CD4-positive, alpha-beta T cell treated with Interleukin-15 for 1 hour (primary cell): ENCODE results near the gene NME7.
"Not testable (repeated sequence)": the region's sequence is repeated elsewhere in the genome, so short reads cannot be mapped to it uniquely, and the experiment has no call there.

Source experiments
- DNase-seq: peaks from one replicate; pipeline ENCODE4 v3.0.0-alpha.2; 2020

NME7 gene, protein sequence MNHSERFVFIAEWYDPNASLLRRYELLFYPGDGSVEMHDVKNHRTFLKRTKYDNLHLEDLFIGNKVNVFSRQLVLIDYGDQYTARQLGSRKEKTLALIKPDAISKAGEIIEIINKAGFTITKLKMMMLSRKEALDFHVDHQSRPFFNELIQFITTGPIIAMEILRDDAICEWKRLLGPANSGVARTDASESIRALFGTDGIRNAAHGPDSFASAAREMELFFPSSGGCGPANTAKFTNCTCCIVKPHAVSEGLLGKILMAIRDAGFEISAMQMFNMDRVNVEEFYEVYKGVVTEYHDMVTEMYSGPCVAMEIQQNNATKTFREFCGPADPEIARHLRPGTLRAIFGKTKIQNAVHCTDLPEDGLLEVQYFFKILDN

DNA sequence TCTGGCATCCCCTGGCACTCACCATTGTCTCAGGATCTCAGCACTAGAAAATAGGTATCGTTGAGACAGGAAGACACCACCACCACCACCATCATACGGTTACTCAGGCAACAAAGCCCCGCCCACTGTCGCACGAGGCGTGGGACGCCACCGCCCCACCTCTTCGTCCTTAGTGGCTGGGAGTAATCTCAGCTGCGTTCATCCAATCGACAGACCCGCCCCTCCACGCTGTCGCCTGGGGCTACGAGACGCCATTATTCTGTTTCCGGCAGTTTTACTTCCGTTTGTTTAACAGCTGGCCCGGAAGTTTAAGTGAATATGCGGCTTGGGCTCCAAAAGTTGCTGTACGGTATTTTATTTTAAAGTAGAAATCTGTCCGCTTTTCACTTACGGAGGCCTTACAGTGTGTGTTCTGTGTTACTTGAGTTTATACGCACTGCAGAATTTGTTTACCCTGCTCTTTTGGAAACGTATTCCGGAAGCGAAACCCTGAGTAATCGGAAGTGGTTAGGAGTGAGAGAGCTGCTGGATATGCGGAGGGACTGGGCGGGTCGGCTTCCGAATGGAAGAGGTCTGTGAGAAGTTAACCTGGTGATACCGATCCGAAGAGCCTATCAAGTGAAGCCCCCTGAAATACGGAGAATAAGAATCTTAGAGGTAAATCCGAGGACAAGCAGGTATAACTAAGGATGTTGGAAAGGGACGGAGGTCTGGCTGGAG, at the start of gene NME7, which contains the start of gene BLZF1:
TSS of gene NME7 (minus strand) at position 112 of the 720 bp plus-strand sequence. CDS start at position 25, 87 bp downstream.
TSS of gene BLZF1 (plus strand) at position 510 of the 720 bp plus-strand sequence. CDS start 1,328 bp downstream, outside the sequence.
- peak; percentile 97 for DNase-seq

DNA sequence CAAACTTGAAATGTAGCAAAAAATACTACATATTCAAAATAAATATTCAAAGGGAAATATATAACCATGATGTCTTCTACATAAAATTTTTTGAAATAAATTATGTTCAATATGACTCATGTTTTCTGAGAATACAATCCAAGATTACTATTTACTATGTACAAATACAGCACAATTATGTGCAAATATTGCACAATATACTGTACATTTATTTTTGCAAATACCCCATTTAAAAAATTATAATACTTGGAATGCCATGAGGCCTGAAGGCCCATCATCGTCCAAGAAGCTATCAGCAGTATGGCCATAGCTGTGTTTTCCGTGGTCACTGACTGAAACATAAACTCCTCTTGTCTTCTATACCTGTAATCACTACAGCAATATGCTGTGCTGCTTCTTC, 47.4 kb upstream of the NME7 start:
- no peak for DNase-seq

DNA sequence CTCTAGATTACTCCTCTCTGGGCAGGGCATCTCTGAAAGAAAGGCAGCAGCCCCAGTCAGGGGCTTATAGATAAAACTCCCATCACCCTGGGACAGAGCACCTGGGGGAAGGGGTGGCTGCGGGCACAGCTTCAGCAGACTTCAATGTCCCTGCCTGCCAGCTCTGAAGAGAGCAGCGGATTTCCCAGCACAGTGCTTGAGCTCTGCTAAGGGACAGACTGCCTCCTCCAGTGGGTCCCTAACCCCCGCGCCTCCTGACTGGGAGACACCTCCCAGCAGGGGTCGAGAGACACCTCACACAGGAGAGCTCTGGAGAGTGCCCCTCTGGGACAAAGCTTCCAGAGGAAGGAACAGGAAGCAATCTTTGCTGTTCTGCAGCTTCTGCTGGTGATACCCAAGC, 40.7 kb upstream of the NME7 start:
- peak; percentile 16 for DNase-seq

DNA sequence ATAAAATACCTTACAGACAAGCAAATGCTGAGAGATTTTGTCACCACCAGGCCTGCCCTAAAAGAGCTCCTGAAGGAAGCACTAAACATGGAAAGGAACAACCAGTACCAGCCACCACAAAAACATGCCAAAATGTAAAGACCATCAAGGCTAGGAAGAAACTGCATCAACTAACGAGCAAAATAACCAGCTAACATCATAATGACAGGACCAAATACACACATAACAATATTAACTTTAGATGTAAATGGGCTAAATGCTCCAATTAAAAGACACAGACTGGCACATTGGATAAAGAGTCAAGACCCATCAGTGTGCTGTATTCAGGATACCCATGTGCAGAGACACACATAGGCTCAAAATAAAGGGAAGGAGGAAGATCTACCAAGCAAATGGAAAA, 35.0 kb upstream of the NME7 start:
- DNase-seq, result not testable (repeated sequence)

DNA sequence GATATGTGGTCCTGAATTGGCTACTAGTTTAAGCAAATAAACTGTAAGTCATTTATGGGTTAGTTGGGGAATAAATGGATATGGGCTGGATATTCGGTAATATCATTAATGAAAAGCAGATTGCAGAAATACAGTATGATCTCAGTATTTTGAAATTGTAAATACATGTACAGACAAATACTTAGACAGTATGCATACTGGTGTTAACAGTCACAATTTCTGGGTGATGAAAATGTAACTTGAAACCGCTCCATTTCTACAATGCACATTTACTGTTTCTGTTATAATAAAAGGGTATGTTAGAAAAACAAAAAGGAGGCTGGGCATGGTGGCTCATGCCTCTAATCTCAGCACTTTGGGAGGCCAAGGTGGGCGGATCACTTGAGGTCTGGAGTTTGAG, 28.4 kb upstream of the NME7 start:
- DNase-seq, result no peak

DNA sequence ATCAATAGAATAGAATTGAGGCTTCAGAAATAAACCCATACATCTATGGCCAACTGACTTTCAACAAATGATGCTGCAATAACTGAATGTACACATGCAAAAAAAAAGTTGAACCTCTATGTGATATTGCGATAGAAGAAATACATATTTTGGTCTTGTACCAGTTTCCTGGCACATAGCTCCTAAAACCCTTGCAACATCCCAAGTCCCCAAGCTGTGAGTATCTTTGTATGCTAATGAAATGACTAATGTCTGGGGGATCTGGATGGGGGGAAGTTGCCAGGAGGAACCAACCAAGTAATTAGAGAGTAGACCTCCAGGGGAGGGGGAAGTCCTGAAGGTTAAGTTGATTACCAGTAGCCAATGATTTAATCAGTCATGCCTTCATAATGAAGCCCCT, 24.8 kb upstream of the NME7 start:
- DNase-seq, result no peak

DNA sequence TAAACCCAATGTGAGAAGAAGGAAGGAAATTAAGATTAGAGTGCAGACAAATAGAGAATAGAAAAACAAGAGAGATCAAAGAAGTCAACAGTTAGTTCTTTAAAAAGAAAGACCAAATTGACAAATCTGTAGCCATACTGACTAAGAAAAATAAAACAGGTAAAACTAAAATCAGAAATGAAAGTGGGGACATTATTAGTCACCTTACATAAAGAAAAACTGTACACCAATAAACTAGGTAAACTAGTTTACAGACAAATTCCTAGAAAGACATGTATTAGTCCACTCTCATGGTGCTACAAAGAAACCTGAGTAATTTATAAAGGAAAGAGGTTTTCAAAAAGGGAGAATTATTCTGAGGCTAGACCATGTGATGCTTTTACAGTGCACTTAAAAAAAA, 22.7 kb upstream of the NME7 start:
- DNase-seq, result no peak

DNA sequence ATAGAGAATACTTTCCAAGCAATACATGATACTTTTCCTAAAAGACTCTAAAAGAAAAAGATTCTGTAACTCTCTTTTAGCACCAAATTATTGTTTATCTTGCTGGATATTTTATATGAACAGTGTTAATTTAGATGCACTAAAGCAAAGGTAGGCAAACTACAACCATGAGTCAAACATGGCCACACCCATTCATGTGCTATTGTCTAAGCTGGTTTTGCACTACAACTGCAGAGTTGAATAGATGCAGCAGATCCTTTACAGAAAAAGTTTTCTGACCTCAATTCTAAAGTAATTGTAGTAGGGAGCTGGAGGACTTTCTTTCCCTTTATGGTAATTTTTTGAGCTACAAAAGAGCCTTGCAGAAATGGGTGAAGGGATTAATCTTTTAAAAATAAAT, 19.8 kb upstream of the NME7 start:
- DNase-seq, result no peak

DNA sequence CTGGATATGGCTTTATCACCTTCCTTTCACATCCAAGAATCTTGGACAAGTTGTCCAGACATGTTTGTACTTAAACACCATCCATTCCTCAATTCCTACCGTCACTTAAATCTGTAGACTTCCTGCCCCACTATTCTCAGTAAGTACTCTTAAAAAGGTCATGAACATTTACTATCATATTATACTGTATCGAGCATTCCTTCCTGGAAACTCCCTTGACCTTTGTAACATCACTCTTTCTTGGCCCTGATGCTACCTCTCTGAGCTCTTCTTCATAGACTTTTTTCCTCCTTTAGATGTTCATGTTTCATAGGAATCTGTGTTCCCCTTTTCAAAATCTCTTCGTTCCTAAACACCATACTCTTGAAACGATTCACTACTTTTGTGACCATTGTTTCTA, 15.9 kb upstream of the NME7 start:
- no peak for DNase-seq

DNA sequence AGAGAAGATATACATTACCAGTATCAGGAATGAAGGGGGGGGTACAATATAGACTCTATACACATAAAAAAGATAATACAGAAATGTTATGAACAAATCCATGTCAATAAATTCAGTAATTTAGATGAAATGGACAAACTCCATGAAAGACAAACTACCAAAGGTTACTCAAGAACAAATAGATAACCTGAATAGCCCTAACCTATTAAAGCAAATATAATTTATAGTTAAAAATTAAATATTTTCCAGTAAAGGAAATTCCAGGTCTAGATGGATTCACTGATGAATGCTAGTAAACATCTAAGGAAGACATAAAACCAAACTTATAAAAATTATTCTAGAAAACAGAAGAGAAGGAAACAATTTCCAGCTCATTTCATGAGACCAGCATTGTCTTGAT, 13.6 kb upstream of the NME7 start:
- no peak for DNase-seq

DNA sequence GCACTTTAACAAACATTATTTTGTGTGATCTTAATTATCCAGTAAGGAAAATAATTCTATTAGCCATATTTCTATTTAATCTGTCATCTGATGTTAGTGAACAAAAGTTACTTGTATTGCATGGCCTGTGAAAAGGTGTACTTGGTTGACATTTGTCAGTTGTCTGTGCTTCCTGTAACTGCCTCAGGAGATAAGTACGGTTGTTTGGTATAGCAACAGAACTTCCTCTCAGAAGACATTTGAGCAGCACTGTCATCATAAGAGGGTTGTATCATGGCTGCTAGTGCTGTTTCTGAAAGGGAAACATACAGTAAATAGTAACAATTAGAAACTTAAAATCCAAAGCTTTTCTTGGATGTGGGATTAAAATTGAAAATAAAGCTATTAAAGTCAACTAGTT, 3.8 kb upstream of the NME7 start:
- DNase-seq, result no peak

DNA sequence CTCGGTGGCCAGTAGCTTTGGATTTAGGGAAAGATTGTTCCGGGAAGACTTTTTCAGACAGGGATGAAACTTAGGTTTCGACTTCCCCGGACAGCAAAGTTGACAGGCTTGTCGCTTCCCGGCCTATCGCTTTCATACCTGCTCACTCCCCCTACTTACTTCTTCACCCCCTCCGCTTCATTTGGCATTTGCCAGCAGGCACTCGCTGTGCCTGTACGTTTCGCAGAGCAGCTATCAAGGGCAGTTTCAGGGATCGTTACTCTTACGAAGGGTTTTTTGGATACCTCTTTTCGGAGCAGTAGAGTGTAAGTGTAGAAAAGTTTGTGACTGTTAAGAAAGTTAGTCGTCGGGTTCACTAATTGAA, 791 bp upstream of the NME7 start:
- DNase-seq, result peak; percentile 19

DNA sequence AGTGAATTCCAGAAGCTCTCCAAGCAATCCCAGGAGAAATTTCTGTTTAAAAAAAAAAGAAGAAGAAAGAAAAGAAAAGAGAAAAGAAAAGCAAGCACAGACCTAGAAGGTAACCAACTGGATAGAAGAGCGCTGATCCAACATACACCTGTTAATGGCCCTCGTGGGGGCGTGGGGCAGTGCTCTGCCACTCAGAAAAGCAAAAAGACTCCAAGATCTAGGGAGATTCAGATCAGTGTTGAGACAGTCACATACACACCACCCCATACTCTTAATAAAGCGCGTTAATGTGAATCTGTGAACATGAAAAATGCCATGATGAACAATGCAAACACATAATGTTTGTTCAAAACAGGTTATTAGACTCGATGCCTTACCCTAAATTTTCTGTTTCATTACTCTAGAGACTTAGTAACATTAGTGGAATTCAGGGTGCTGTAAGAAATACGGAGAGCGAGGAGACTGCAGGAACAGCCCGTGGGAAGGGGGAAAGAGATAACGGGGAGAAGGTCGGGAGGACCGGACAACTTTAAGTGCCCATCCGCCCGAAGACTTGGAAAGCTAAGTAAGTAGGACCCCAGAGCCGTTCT, 406 bp downstream of the NME7 start:
- DNase-seq, result no peak

DNA sequence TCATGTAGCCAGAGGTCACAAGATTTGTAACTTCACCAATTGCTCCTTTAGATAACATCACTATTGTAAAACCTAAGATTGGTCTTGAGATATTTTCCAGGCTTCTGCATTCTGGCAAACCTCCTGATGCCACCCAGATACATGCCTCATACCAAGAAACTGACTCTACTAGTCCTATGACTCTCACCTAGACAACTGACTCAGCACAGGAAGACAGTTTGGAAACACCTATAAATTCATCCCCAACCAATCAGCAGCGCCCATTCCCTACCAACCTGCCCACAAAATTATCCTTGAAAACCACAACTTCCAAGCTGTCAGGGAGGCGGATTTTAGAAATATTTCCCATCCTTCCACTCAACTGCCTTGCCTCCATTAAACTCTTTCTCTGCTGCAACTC, 2.6 kb downstream of the NME7 start:
- no peak for DNase-seq

DNA sequence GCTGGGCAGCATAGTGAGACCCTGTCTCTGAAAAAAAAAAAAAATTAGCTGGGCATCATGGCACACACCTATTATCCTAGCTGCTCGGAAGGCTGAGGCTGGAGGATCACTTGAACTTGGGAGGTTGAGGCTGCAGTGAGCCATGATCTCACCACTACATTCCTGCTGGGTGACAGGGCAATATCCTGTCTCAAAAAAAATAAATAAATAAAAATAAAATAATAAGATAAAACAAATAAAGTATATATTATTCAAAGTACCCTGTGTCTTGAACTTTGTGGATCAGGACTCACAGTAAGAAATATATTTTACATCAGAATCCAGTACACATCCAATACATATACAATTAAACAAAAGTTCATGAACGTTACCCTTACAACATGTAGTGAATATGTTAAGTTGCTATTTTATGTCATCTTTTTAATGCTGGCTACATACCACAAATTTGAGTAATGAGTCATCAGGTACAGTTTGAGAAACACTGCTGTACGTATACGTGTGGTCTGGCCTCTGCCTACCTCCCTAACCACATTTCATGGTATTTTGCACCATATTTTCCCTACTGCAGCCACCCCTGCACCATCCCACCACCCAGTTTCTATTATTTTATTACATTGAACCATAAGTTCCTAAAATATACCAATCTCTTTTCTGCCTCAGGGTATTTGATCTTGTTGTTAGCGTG, 4.4 kb downstream of the NME7 start:
- DNase-seq, result no peak

DNA sequence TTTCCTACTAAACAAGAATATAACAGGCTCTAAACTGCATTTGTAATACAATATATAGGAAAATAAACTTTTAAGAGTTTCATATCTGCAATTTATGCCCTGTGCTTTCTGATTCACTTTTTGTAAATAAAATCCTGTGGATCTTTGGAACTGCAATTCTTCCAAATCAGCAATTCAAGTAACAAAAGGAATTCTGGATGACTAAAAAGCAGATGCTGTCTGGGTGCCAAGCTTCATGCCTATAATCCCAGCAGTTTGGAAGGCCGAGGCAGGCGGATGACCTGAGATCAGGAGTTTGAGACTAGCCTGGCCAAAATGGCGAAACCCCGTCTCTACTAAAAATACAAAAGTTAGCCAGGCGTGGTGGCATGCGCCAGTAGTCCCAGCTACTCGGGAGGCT, 6.3 kb downstream of the NME7 start:
- no peak for DNase-seq

DNA sequence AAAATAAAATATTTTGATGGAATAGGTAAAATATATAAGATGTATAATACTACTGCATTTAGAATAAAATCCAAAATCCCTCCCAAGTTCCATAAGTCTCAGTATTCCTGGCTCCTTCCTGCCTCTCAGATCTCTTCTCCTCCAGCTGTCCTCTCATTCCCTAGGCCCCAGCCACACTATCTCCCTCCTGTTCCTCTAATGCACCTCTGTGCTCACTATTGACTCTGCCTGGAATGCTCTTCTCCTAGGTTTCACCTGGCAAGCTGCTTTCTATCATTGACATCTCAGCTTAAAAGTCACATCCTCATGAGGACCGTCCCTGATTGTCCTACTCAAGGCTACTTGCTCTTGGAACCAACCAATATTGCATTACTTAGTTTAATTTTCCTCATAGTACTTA, 7.2 kb downstream of the NME7 start:
- no peak for DNase-seq

DNA sequence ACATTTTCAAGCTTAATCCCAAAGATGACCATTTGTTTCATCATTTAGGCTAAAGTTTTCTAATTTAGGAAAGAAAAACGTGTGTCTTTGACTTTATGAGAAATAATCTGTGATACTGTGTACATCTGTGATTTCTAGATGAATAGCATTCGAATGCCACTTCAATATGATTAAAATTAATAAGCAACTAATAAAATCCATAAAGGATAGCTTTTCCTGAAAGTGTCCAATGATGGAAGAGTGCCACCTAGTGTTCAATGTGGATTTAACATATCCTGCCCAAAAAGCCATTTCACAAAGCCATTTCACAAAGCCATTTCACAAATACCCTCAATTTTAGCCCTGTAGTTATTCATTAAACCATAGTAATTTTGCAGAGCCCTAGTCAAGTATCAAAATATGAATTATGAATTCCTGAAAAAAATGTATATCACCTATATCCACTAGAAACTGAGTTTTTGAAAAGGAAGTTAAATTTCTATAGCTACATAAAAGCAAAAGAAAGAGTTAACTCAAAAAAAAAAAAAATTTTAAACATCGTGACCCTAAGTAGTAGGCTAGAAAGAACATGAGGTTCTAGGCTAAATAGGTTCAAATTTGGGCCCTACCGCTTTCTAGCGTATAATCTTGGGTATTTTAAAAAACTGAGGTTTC, 19.1 kb downstream of the NME7 start:
- DNase-seq, result no peak

DNA sequence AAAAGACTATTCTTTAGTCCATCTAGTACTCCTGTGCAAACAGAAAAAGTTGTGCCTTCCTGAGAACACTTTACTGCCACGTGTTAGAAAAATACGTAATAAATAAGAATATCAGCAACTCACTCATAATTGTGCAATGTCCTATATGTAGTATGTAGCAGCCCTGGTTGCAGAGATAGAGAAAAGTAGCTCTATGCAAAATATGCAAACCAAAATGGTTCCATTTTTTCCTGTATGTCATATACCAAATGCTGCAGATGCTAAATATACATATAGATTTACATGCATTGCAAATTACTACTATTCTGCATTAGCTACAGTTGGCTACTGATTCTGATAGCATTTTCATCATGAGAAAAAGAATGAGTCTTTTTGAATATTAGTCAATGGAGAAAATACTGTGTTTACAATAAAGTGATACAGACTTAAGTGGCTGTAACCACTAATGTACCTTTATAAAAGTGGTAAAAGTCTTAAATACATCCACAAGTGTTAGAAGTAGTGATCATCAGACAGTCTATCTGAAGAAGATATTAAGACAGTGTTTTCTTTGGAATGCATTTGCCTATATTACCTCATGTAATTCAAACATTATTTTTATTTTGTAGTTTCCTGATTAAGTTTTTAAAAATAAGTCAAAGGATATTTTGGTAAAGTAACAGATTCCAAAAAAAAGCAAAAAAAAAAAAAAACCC, 19.8 kb downstream of the NME7 start:
- DNase-seq, result no peak

DNA sequence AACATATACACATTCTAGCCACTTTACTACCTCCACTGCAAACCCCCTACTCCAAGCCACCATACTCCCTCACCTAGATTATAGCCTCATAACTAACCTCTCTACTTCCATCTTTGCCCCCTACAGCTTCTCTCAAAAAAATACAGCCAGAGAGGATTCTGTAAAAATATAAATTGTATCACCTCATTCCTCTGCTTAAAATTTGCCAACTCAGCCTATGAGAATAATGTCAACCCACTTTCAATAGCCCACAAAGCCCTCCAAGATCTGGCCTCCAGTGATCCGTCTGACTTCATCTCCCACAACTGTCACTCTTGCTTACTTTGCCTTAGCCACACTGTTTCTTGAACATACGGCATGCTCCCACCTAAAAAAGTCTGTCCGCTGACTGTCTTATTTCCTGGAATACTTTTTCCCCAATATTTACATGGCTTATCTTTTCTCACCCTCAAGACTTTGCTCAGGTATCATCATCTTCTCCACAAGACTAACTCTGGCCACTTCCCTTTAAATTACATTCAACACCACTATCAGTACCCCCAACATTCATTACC, 21.5 kb downstream of the NME7 start:
- DNase-seq, result no peak

DNA sequence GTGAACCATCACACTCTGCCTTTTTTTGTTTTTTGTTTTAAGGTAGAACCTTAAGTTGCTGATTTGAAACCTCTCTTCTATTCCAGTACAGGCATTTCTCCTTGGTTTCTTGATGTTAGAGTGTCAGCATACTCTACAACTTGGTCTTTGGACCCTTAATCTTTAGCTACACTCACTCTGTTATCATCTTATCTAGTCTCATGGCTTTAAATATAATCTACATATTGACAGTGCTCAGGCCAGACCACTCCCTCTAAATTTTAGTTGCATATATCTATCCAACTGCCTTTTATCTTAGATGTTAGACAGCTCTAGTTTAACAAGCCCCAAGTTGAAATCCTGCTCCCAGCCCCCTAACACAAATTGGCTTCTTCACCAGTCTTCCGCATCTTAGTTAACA, 22.1 kb downstream of the NME7 start:
- no peak for DNase-seq

DNA sequence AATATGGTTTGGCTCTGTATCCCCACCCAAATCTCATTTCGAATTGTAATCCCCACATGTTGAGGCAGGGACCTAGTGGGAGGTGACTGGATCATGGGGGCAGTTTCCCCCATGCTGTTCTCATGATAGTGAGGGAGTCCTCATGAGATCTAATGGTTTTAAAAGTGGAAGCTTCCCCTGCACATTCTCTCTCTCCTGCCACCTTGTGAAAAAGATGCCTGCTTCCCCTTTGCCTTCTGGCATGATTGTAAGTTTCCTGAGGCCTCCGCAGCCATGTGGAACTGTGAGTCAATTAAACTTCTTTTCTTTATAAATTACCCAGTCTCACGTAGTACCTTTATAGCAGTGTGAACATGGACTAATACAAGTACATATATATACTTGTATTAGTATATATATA, 25.5 kb downstream of the NME7 start:
- DNase-seq, result not testable (repeated sequence)
